ENCODE data around the gene SEPTIN5.
A peak's percentile ranks its signal among the peaks of the same experiment; 100 is the strongest.

SEPTIN5 gene

DNA sequence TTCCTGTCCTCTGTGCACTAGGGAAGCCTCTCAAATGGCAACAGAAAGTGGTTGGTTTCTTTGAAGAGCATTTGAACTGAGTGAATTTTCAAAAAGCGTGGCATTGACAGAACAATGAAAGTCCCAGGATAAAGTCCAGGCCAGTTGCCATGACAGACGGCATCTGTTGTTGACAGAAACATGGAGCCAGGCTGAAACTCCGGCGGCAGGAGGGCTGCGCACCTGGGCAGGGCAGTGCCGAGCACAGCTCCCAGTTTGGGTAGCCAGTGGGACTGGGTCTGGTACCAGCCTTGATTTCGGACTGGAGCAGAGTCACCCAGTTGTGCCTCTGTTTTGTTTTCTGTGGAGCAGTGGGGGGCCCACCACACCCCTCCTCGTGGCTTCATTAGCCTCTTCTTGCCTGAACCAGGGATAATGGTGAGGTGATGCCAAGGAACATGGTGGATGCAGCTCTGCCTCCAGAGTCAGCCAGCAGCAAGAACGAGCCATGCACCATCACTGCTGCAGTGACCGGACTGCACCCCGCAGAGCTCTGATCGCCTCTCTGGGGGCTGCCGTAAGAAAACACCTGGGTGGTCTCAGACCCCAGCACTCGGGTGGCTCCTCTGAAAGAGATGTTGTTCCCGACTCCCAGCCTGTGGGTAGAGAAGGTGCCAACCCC is 9.8 kb upstream of the SEPTIN5 start:
- no peak for FAIRE-seq

DNA sequence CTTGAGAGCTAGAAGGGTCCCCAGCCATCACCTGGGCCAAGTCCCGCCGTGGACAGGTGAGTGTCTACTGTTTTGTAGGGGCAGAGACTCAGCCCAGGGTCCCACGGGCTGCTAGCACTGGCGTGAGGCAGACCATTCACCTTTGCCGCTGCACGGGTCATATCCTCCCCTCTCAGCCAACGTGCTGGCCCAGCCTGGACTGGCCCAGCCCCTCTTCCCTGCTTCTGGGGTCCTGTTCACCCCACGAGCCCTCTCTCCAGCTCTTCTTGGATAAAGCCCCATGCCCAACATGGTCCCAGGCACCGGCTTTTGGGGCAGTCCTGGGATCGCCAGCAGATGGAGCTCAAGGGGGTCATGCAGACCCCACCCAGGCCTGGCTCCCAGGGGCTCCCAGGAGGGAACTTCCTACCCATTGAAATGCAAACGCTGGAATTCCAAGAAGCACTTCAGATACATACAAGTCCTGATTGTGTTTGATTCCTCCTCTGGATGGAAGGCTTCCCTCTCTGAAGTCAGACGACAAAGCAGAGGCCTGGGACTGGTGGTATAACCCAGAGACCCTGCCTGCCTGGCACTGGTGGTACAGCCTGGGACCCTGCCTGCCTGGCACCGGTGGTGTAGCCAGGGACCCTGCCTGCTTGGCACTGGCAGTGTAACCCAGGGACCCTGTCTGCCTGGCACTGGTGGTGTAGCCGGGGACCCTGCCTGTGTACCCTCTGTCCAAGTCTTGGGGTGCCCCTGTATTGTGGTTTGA is 8.9 kb upstream of the SEPTIN5 start:
- FAIRE-seq (no peak), DNase-seq (ENCODE audit: insufficient read length, low spot score) (no peak)

More for the DNA sequence above, 9.8 kb upstream of the SEPTIN5 start:
- no peak for DNase-seq (ENCODE audit: insufficient read length, low spot score)

DNA sequence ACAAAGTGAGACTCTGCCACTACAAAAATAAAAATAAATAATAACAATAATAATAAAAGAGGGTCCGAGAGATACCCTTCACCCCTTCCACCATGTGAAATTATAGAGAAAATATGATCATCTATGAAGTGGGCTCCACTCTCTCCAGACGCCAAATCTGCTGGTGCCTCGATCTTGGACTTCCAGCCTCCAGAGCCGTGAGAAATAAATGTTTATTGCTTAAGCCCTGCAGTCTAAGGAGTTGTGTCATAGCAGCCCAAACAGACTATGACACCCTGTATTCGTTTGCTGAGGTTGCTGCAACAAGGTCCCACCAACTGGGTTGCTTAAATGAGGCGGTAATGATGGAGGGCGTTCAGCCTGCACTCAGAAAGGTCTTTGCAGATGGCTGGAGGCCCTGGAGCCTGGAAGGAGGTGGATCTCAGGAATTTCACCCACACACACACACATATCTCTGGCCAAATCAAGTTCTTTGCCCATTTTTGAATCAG is 7.6 kb upstream of the SEPTIN5 start:
- no peak for FAIRE-seq

DNA sequence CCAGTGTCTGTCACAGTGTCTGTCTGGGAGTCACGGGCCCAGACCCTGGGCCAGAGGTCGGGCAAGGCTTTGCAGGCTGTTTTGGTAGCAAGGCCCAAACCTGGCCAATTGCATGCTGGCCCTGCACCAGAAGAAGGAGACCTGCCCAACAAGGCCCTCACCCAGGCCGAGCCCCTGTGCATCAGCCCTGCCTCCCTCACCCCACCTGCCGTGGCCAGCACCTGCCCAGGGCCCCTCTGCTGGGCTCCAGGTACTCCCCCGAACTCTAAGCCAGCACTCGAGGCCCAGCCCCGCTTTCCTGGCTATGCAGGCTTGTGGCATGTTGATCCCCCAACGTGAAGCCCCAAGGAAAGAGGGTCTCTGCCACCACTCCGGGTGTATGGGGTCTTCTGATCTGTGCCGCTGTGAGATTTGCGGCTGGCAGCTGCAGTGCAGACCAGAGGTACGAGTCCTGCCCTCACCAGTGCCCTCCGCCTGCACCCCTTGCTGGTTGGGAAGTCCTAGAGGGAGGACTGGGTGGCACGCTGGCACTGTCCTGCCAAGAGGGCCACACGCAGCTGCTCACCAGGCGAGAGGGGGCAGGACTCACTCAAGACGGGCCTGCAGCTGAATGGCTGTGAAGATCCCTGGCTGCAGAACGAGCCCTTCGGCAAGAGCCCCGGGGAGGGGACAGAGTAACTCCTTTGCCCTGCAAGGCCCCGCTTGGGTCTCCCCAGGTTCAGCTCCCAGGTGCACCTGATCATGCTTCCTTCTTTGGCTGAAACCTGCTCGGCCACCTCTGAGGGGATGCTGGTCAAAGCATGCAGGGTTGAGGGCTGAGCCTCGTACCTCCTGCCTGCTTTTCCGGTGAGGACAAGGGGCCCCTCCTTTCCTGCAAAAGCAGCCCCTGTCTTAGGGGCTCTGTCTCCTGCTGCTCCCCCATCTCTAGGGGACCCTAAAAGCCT is 6.7 kb upstream of the SEPTIN5 start:
- FAIRE-seq: no peak
- DNase-seq (ENCODE audit: insufficient read length, low spot score): no peak

More for the DNA sequence above, 7.6 kb upstream of the SEPTIN5 start:
- DNase-seq (ENCODE audit: insufficient read length, low spot score): no peak

DNA sequence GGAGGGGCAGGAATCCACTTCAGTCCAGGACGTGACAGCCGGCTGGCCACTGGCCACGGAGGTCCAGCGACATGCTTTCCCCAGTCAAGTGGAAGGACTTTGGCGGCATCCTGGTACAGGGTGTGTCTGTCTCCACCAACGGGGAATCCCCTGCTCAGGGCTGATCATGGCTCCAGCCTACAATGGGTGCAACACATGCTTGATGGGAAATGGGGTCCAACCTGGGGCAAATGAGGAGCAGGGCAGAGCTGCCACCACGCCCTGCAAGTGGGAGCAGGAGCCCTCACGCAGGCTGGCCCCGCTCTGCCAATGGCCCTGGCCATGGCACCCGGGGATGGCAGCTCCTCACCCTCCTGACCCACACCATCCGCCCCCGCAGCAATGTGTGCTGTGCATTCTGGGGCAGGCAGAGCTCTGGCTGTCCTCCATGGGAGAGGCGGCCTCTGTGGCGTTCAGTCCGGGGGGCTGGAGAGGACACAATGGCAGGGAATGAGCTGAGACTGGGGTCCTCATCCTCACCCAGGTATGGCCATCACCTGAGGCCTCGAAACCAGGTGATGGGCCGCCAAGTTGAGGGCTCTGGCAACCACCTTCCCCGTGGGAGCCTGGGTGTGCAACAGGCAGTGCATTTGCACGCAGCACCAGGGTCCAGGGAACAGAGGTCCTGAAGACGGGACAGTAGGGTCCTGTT is 5.8 kb upstream of the SEPTIN5 start:
- no peak for FAIRE-seq

DNA sequence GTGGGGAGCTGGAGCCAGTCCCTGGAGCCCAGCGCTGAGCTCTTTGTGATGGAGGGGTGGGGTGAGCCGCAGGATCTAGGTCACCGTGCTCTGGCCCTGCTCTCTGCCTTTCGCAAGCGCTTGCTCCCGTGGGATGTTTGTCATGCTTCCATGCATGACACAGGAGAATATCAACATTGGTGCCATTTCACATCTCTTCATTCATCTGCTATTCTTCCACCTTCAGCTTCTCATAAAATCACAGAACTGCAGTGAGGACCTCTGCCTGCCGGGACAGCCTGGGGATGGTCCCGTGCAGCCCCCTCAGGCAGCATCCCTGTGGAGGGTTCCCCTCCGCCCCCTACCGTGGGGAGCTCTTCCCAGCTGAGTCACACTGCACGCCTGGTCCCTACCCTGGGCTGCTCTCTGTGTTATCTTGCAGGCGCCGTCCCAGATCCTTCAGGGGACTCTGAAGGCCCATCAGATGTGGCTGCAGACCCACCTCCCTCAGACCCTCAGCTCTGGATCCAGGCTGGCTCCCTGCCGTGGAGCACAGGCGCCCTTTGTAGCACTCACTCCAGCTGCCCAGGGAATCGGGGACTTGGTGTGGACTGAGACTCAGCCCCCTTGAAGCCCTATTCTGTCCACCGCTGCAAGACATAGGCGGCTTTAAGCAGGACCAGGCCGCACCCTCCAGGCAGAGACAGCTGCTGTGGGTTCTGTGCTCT is 5.1 kb upstream of the SEPTIN5 start:
- no peak for DNase-seq (ENCODE audit: insufficient read length, low spot score)
- FAIRE-seq: no peak

More for the DNA sequence above, 5.8 kb upstream of the SEPTIN5 start:
- DNase-seq (ENCODE audit: insufficient read length, low spot score): no peak

DNA sequence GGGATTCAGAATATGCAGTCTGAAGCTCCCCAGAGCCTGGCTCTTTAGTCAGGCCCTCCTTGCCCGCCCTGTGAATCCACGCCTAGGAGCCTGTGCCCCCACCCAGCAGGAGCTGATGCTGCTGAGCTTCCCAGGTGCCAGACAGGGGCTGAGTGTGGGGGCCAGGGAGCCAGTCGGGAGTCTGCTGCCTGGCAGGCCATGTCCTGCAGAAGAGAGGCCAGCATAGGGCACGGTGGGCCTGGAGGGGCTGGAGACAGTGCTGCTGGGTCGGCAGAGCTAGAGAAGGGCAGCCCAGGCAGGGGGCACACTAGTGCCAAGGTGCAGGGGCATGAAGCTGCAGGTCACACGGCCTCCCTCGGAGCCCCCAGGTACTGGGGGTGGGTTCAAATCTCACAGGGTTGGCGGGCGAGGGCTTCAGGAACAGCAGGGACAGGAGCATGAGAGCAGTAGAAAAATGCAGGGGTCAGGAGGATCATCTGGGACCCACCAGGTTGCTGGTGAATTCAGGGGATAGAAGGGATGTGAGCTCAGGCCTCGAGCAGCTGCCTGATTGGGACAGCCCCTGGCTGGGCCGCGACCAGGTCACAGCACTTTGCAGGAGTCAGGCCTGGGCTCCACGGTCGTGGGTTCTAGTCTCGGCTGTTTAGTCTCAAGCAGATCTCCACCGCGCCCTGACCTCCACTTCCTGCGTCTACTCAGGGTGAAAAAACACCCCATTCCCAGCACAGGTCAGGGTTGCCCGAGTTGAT is 4.1 kb upstream of the SEPTIN5 start:
- FAIRE-seq (no peak), DNase-seq (ENCODE audit: insufficient read length, low spot score) (no peak)

DNA sequence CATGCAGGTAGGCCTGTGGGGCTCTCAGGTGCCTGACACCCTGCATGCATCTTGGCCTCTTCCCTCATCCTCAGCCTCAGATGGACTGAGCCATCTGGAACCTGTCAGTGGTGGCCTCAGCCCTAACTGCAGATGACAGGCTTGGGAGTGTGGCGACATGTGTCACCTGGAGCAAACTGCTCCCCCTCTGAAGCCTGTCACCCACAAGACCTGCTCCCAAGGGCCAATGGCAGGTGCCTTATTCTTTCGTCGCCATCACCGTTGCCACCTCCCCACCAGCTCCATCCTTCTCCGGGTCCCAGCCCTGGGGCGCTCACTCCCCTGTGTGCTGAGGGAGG is 3.6 kb upstream of the SEPTIN5 start:
- FAIRE-seq (no peak), DNase-seq (ENCODE audit: insufficient read length, low spot score) (no peak)

DNA sequence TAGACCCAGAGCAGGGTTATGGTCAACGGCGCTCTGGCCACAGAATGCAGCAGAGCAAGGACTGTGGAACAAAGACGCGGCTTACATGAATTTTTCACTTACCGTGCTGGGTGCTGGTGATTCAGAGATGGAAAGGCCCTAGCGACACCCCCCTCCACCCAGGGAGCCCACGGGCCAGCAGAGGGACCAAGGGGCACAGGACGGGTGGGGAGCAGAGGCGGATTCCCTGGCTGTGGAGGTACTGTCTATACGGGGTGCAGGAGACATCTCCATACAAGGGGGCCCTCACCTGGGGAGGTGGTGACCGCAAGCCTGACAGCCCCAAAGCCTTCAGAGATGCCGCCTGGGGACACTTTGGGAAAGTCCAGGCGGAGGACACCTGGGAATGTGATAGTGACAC is 1.1 kb upstream of the SEPTIN5 start:
- DNase-seq (ENCODE audit: insufficient read length, low spot score): no peak
- FAIRE-seq: no peak

DNA sequence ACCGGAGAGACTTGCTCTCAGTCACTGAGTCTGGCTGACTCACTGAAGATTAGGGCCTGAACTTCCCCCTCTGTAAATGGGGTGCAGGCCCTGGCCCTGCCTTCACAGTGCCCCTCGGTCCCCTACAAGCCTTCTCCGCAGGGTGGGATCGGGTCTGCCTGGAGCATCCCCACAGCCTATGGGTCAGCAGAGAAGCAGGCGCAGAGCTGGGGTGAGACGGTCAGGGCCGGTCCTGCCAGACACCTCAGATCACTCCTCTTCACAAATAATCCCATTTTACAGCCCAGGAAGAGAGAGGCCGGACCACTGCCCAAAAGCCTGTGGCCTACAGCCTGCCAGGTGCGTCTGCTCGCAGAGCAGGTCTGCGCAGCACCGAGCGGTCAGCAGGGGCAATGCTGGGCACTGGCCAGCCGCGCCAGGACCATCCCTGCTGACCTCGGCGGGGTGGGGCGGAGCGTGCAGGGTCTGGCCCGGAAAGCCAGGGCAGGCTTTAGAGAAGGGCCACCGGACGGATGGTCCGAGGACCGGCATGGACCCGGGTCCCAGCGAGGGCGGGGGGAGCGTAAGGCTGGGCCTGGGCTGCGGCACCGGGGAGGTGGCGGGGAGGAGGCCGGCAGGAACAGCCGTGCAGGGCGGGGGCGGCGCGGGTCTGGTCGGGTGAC is 522 bp upstream of the SEPTIN5 start:
- FAIRE-seq: no peak
- DNase-seq (ENCODE audit: insufficient read length, low spot score): no peak

DNA sequence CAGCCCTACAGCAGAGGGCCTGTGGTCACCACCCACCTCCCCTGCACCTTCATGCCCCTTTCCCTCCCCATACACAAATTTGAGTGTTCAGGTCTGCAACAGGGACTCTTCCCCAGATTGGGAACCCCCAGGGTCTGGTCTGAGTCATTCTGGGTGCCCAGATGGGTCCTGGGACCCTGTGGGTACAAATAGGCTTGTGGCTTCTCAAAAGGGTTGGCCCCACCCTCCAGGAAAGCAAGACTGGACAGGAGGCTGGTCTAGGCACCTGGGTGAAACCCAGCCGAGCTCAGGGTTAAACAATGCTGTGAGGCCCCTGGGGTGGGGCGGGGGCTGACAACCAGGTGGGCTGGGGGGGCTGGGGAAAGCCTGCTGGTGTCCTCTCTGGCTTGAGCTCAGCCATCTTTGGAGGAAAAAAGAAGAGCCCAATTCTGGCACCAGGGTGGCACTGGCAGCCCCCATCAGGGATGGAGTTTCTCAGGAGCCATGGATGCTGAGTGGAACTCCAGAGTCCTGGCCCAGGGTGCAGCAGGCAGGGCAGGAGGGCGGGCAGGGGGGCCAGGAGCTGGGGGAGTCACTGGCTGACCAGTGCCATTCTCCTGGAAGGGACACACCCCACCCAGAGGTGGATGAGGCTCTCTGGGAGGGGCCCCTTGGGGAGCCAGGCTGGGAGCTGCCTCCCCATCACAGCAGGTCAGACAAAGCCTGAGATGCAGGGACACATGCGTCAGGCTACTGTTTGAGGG is 1.1 kb downstream of the SEPTIN5 start:
- DNase-seq (ENCODE audit: insufficient read length, low spot score) (no peak), FAIRE-seq (no peak)

DNA sequence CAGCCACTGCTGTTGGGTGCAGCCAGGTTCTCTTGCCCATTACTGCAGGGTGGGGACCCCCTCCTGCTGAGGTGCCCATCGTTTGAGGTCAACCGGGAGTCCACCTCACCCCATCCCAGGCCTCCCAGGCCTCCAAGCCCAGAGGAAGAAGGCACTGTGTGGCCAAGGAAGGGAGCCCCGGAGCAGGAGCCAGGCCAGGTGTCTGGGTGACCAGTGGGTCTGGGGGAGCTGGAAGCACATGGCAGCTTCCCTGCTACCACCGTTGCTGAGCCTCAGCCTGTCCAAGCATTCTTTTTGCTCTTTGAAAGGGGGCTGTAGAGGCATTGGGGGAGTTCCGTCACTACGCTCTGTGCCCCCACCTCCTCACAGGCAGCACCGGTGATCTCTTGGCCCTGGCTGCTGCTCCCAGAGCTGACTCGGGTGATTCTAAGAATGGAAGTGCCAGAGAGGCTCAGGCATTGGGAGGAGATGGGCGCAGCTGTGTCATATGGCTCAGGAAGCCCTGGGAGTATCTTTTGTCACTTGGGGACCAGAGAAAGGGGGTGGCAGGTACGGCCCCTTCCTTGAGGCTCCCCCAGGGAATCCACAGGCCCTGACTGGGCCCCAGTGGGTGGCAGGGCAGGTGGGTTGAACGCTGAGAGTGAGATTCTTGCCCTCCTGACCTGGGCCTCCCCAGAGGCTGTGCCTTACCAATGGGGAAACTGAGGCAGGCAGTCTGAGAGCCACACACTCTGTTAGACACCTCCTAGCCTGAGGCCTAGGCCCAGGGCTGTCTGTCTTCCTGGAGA is 1.9 kb downstream of the SEPTIN5 start:
- DNase-seq (ENCODE audit: insufficient read length, low spot score) (no peak), FAIRE-seq (no peak)

DNA sequence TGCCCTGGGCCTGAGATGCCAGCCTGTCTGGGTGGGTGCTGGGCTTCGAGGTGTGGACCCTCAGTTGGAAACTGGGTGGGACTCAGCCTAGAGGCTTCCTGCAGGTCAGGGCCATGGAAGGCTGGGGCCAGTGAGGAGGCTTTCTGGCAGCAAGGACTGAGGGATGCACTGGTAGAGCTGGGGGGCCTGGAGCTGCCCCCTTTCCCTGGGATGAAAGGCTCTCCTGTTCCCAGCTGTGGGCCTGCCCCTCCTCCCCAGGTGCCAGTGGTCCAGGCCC is 2.5 kb downstream of the SEPTIN5 start:
- DNase-seq (ENCODE audit: insufficient read length, low spot score) (no peak), FAIRE-seq (no peak)

DNA sequence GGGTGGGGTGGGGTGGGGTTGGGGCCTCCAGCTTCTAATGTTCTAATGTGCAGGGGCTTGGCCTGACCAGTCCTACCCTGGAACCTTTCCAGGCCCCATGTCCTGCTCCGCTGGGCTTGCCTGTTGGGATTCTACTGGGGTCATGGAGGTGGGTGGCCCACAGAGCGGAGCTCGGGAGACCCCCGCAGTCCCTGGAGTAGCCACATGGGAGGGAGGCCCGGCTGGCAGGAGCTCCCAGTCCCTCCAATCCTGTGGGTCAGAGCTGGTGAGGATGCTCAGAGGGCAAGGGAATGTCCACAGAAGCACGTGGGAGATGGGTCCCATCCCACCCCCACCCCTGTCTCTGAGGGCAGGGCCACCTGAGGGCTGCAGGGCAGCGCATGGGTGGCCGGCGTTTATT is 2.9 kb downstream of the SEPTIN5 start:
- no peak for FAIRE-seq
- DNase-seq (ENCODE audit: insufficient read length, low spot score): no peak

DNA sequence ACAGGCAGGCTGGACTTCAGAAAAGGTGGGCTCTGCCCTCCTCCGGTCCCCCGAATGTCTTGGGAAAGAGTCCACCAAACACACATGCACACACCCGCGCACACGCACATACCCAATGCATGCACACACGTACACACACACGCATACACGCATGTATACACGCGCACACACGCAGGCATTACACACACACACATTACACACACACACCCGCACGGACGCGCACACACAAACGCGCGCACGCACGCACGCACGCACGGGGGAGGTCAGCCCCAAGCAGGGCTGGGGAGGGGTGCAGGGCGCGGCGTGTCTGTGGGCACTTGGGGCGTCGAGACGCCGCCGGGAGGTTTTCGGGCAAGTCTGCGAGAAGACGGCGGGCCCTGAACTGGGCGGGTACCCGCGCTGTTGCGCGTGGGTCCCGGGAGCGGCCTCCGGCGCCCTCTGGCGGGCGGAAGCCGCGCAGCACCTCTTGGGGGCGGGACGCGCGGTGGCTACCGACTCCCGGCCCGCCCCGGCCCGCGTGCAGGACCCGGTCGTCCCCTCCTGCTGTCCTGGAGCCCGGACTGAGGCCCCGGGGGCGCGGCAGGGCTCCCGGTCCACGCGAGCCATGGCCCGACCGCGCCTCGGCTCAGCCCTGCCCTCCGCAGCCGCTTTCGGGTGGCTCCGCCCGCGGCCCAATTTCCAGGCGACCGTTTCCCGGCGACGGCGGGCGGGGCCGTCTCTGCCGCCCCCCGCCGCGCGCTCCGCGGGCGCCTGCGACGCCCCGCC is 3.6 kb downstream of the SEPTIN5 start:
- no peak for FAIRE-seq
- DNase-seq (ENCODE audit: insufficient read length, low spot score): peak; percentile 99

DNA sequence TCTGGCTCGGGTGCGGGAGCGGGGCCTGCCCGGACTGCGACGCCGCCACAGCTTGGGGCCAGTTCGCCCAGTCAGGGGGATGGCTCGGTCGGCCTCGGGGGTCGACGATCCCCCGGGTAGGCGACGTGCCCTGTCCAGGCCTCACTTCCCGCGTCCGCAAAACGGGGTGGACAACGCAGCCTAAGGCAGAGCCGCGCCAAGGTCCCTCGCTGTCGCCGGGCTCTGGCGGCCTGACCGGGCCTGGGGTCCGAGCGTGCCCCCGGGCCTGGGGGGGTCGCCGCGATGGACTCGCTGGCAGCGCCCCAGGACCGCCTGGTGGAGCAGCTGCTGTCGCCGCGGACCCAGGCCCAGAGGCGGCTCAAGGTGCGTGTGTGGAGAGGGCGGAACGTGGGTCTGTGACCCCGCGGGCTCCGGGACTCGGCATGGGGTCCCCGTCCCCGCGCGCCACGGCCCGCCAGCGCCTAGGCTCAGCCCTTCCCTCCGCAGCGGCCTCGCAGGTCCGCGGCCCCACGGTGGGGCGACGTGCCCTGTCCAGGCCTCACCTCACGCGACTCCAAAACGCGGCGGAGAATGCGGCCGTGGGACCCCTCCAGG is 4.2 kb downstream of the SEPTIN5 start:
- DNase-seq (ENCODE audit: insufficient read length, low spot score) (no peak), FAIRE-seq (no peak)

Measured in GM19239 (cell line).